HEK293 (cell line): ENCODE data around the gene QPCTL.
A peak's percentile ranks its signal among the peaks of the same experiment; 100 is the strongest.

Experiments
- CTCF ChIA-PET: fragments of 350-600 bp; formaldehyde crosslinking; extraction: SDS; loops from one replicate; lab custom pipeline; 2021; ENCODE audit warnings: antibody characterized with exemption; lab: Yijun Ruan, JAX
- POLR2A ChIA-PET: fragments of 300-600 bp; formaldehyde crosslinking; extraction: SDS; loops from one replicate; lab custom pipeline; 2020; ENCODE audit warnings: antibody characterized with exemption, inconsistent platforms; lab: Yijun Ruan, JAX
- H3K27ac ChIP-seq: fragments of 200-500 bp; sonication (Bioruptor generic); 2 replicates; pipeline ENCODE4 v1.5.1; 2014; ENCODE audit warnings: low read depth, low read length, control low read depth, inconsistent platforms; ENCODE audit errors: extremely low read depth
- H3K36me3 ChIP-seq, 2 experiments: fragments of 200-500 bp in 1 of 2; sonication (Bioruptor generic) in 1 of 2; 1 replicate in 1 of 2; 2 replicates in 1 of 2; pipeline ENCODE4 v1.5.1; 2014 to 2017; ENCODE audit warnings: inconsistent platforms in 2 of 2, low read length in 2 of 2; ENCODE audit not compliant: control insufficient read depth in 2 of 2, insufficient read depth in 1 of 2
- H3K4me1 ChIP-seq: fragments of 200-500 bp; sonication (Bioruptor generic); 2 replicates; pipeline ENCODE4 v1.5.1; 2014; ENCODE audit warnings: mild to moderate bottlenecking, low read length, inconsistent platforms; ENCODE audit not compliant: control insufficient read depth, insufficient read depth
- H3K4me3 ChIP-seq: 2 replicates; pipeline ENCODE4 v1.5.1; 2011; ENCODE audit warnings: low read depth, mild to moderate bottlenecking, control low read depth, low read length, moderate library complexity
- H3K9me3 ChIP-seq: fragments of 200-500 bp; sonication (Bioruptor generic); 2 replicates; pipeline ENCODE4 v1.5.1; 2014; ENCODE audit warnings: low read depth, low read length, inconsistent platforms; ENCODE audit not compliant: control insufficient read depth, insufficient read depth
- BCL11A ChIP-seq: fragments of 450-650 bp; formaldehyde crosslinking; IDR thresholded peaks from 2 replicates; pipeline ENCODE4 v1.5.1; 2016; ENCODE audit warnings: low read depth, missing biosample characterization, missing genetic modification characterization
- GLIS1 ChIP-seq: fragments of 450-650 bp; formaldehyde crosslinking; IDR thresholded peaks from 2 replicates; pipeline ENCODE4 v1.5.1; 2016; ENCODE audit warnings: missing biosample characterization, missing genetic modification characterization
- GLIS2 ChIP-seq: fragments of 450-650 bp; formaldehyde crosslinking; IDR thresholded peaks from 2 replicates; pipeline ENCODE4 v1.5.1; 2016; ENCODE audit warnings: missing biosample characterization, missing genetic modification characterization
- KLF9 ChIP-seq: fragments of 450-650 bp; formaldehyde crosslinking; IDR thresholded peaks from 2 replicates; pipeline ENCODE4 v1.5.1; 2016; ENCODE audit warnings: missing biosample characterization, missing genetic modification characterization, low read depth
- SCRT2 ChIP-seq: fragments of 450-650 bp; formaldehyde crosslinking; IDR thresholded peaks from 2 replicates; pipeline ENCODE4 v1.5.1; 2016; ENCODE audit warnings: missing biosample characterization, missing genetic modification characterization
- SP2 ChIP-seq: fragments of 450-650 bp; formaldehyde crosslinking; IDR thresholded peaks from 2 replicates; pipeline ENCODE4 v1.5.1; 2016; ENCODE audit warnings: missing biosample characterization, missing genetic modification characterization
- SP3 ChIP-seq: fragments of 450-650 bp; formaldehyde crosslinking; IDR thresholded peaks from 2 replicates; pipeline ENCODE4 v1.5.1; 2016; ENCODE audit warnings: missing biosample characterization, missing genetic modification characterization
- ZBTB21 ChIP-seq: fragments of 450-650 bp; formaldehyde crosslinking; IDR thresholded peaks from 2 replicates; pipeline ENCODE4 v1.5.1; 2017; ENCODE audit warnings: missing biosample characterization, missing genetic modification characterization
- ZEB2 ChIP-seq: fragments of 450-650 bp; formaldehyde crosslinking; IDR thresholded peaks from 2 replicates; pipeline ENCODE4 v1.5.1; 2016; ENCODE audit warnings: missing biosample characterization, missing genetic modification characterization
- ZFHX2 ChIP-seq: fragments of 450-650 bp; formaldehyde crosslinking; conservative IDR thresholded peaks from 2 replicates; pipeline ENCODE4 v1.5.1; 2016; ENCODE audit warnings: missing biosample characterization, missing genetic modification characterization
- ZNF302 ChIP-seq: fragments of 450-650 bp; formaldehyde crosslinking; IDR thresholded peaks from 2 replicates; pipeline ENCODE4 v1.5.1; 2016; ENCODE audit warnings: missing biosample characterization, missing genetic modification characterization, low read depth
- ZNF350 ChIP-seq: fragments of 450-650 bp; formaldehyde crosslinking; IDR thresholded peaks from 2 replicates; pipeline ENCODE4 v1.5.0; 2017; ENCODE audit warnings: missing biosample characterization, mild to moderate bottlenecking, missing genetic modification characterization
- ZNF391 ChIP-seq: fragments of 450-650 bp; formaldehyde crosslinking; IDR thresholded peaks from 2 replicates; pipeline ENCODE4 v1.5.1; 2016; ENCODE audit warnings: low read depth, missing biosample characterization, missing genetic modification characterization, borderline replicate concordance
- ZNF426 ChIP-seq: fragments of 450-650 bp; formaldehyde crosslinking; IDR thresholded peaks from 2 replicates; pipeline ENCODE4 v1.5.1; 2017; ENCODE audit warnings: missing biosample characterization, missing genetic modification characterization, mild to moderate bottlenecking, inconsistent platforms, moderate library complexity
- ZNF560 ChIP-seq: fragments of 450-650 bp; formaldehyde crosslinking; IDR thresholded peaks from 2 replicates; pipeline ENCODE4 v1.5.1; 2017; ENCODE audit warnings: missing biosample characterization, missing genetic modification characterization, borderline replicate concordance
- ZNF585B ChIP-seq: fragments of 450-650 bp; formaldehyde crosslinking; IDR thresholded peaks from 2 replicates; pipeline ENCODE4 v1.5.1; 2016; ENCODE audit warnings: missing biosample characterization, missing genetic modification characterization
- ZNF600 ChIP-seq: fragments of 450-650 bp; formaldehyde crosslinking; IDR thresholded peaks from 2 replicates; pipeline ENCODE4 v1.5.1; 2016; ENCODE audit warnings: missing biosample characterization, missing genetic modification characterization
- ZNF621 ChIP-seq: fragments of 450-650 bp; formaldehyde crosslinking; IDR thresholded peaks from 2 replicates; pipeline ENCODE4 v1.5.1; 2017; ENCODE audit warnings: missing biosample characterization, missing genetic modification characterization
- ZNF677 ChIP-seq: fragments of 450-650 bp; IDR thresholded peaks from 2 replicates; pipeline ENCODE4 v1.5.0; 2018; ENCODE audit warnings: missing biosample characterization, mild to moderate bottlenecking, missing genetic modification characterization, moderate library complexity
- ZNF76 ChIP-seq: fragments of 450-650 bp; formaldehyde crosslinking; IDR thresholded peaks from 2 replicates; pipeline ENCODE4; 2016; ENCODE audit warnings: low read depth, missing biosample characterization, missing genetic modification characterization, borderline replicate concordance
- ZXDB ChIP-seq: fragments of 450-650 bp; formaldehyde crosslinking; IDR thresholded peaks from 2 replicates; pipeline ENCODE4 v1.5.1; 2016; ENCODE audit warnings: missing biosample characterization, missing genetic modification characterization
- TF ChIP-seq, protein P1 (sequence below): fragments of 450-650 bp; formaldehyde crosslinking; IDR thresholded peaks from 2 replicates; pipeline ENCODE4 v1.5.1; 2016; ENCODE audit warnings: missing biosample characterization, missing genetic modification characterization
- TF ChIP-seq, protein P2 (sequence below): fragments of 450-650 bp; formaldehyde crosslinking; IDR thresholded peaks from 2 replicates; pipeline ENCODE4 v1.5.1; 2017; ENCODE audit warnings: missing biosample characterization, missing genetic modification characterization
- TF ChIP-seq, protein P3 (sequence below): fragments of 450-650 bp; formaldehyde crosslinking; IDR thresholded peaks from 2 replicates; pipeline ENCODE4 v1.5.1; 2016; ENCODE audit warnings: missing biosample characterization, missing genetic modification characterization
- TF ChIP-seq, protein P4 (sequence below): fragments of 450-650 bp; formaldehyde crosslinking; IDR thresholded peaks from 2 replicates; pipeline ENCODE4 v1.5.1; 2016; ENCODE audit warnings: missing biosample characterization, missing genetic modification characterization
- TF ChIP-seq, protein P5 (sequence below): fragments of 450-650 bp; formaldehyde crosslinking; IDR thresholded peaks from 2 replicates; pipeline ENCODE4 v1.5.1; 2017; ENCODE audit warnings: missing biosample characterization, missing genetic modification characterization
- TF ChIP-seq, protein P6 (sequence below): fragments of 450-650 bp; formaldehyde crosslinking; IDR thresholded peaks from 2 replicates; pipeline ENCODE4 v1.5.1; 2016; ENCODE audit warnings: missing biosample characterization, missing genetic modification characterization

The QPCTL gene

DNA sequence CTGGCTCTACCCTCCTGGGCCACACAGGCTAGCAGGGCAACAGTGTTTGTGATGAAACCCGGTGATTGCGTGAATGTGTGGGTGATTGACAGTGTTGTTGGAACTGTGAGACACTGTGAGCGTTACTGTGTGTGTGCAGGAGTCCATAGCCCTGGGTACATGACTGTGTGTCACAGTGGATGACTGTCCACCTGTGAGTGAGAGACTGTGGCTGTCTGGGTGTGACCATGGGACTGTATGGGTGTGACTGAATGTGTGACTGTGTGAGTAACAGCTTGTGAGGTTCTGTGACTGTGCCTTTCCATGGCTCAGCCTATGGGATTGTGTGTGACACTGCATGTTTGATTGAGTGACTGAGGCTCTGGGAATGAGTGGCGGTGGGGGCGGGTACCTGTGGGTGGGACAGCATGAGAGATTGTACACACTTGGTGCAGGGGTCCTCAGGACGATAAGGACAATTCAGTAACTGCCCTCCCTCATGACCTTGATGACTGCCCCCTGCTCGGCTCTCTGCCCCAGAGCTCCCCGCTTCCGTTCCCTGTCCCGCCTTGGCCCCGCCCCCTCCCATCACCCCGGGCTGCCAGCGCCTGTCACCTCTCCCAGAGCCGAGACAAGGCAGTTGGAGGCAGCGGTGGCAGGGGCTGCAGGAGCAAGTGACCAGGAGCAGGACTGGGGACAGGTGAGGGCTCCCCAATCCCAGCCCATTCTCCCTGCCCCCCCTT is 24.7 kb upstream of the QPCTL start, which contains the start of gene GIPR:
TSS of gene GIPR (plus strand) at position 602 of the 722 bp plus-strand sequence. CDS start 1,300 bp downstream, outside the sequence.
- ChIA-PET POLR2A (interaction anchor here (0.7 to 3.1 kb wide), 4 partner anchors 14 to 83 kb away, joined by 3 to 8 read pairs (median 4); partner anchors contain the start of genes QPCTL and SNRPD2), CTCF (interaction anchor here (0.6 to 4.8 kb wide), 5 partner anchors 10 to 201 kb away, joined by 3 to 31 read pairs (median 4); no protein-coding TSS in a partner anchor)
- Histone ChIP-seq H3K27ac (no peak within 1 kb of the TSS; the same call in 1 of the 2 replicates), H3K4me1 (peaks cover 10% of the 10 kb centered on the region), H3K9me3 (no peaks in the 10 kb centered on the region), H3K36me3 (no peaks in the 10 kb centered on the region; a peak in 1 of 3 replicates), H3K4me3 (peak within 1 kb of the TSS; percentile 48)
- TF ChIP-seq ZXDB (0 out of 2 replicates have a peak, but pooled peaks have one; percentile 15), ZBTB21 (no peak), ZEB2 (tag by site-specific recombination) (0 out of 2 replicates have a peak, but pooled peaks have one; percentile 11), ZNF677 (tag by site-specific recombination) (no peak), ZNF302 (no peak), SP2 (tag by site-specific recombination) (peak; percentile 72), KLF9 (peak; percentile 70), ZNF585B (no peak), ZNF391 (tag by site-specific recombination) (no peak), ZNF621 (tag by site-specific recombination) (no peak), ZNF76 (tag by site-specific recombination) (peak; percentile 45), GLIS1 (tag by site-specific recombination) (peak; percentile 41; the same call in 1 of the 2 replicates), ZNF350 (tag by site-specific recombination) (no peak), SCRT2 (tag by site-specific recombination) (0 out of 2 replicates have a peak, but pooled peaks have one; percentile 28), SP3 (tag by site-specific recombination) (peak; percentile 71), ZNF600 (peak; percentile 22; the same call in 1 of the 2 replicates), ZFHX2 (tag by site-specific recombination) (peak; percentile 36; the same call in 1 of the 2 replicates), GLIS2 (tag by site-specific recombination) (no peak), ZNF426 (no peak), ZNF560 (tag by site-specific recombination) (no peak), BCL11A (tag by site-specific recombination) (0 out of 2 replicates have a peak, but pooled peaks have one; percentile 15)
- TF ChIP-seq, protein P1, sequence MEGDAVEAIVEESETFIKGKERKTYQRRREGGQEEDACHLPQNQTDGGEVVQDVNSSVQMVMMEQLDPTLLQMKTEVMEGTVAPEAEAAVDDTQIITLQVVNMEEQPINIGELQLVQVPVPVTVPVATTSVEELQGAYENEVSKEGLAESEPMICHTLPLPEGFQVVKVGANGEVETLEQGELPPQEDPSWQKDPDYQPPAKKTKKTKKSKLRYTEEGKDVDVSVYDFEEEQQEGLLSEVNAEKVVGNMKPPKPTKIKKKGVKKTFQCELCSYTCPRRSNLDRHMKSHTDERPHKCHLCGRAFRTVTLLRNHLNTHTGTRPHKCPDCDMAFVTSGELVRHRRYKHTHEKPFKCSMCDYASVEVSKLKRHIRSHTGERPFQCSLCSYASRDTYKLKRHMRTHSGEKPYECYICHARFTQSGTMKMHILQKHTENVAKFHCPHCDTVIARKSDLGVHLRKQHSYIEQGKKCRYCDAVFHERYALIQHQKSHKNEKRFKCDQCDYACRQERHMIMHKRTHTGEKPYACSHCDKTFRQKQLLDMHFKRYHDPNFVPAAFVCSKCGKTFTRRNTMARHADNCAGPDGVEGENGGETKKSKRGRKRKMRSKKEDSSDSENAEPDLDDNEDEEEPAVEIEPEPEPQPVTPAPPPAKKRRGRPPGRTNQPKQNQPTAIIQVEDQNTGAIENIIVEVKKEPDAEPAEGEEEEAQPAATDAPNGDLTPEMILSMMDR (tag by site-specific recombination): no peak
- TF ChIP-seq, protein P2, sequence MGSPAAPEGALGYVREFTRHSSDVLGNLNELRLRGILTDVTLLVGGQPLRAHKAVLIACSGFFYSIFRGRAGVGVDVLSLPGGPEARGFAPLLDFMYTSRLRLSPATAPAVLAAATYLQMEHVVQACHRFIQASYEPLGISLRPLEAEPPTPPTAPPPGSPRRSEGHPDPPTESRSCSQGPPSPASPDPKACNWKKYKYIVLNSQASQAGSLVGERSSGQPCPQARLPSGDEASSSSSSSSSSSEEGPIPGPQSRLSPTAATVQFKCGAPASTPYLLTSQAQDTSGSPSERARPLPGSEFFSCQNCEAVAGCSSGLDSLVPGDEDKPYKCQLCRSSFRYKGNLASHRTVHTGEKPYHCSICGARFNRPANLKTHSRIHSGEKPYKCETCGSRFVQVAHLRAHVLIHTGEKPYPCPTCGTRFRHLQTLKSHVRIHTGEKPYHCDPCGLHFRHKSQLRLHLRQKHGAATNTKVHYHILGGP (tag by site-specific recombination): no peak
- TF ChIP-seq, protein P3, sequence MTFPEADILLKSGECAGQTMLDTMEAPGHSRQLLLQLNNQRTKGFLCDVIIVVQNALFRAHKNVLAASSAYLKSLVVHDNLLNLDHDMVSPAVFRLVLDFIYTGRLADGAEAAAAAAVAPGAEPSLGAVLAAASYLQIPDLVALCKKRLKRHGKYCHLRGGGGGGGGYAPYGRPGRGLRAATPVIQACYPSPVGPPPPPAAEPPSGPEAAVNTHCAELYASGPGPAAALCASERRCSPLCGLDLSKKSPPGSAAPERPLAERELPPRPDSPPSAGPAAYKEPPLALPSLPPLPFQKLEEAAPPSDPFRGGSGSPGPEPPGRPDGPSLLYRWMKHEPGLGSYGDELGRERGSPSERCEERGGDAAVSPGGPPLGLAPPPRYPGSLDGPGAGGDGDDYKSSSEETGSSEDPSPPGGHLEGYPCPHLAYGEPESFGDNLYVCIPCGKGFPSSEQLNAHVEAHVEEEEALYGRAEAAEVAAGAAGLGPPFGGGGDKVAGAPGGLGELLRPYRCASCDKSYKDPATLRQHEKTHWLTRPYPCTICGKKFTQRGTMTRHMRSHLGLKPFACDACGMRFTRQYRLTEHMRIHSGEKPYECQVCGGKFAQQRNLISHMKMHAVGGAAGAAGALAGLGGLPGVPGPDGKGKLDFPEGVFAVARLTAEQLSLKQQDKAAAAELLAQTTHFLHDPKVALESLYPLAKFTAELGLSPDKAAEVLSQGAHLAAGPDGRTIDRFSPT: peak; percentile 76; the same call in 1 of the 2 replicates
- TF ChIP-seq, protein P4, sequence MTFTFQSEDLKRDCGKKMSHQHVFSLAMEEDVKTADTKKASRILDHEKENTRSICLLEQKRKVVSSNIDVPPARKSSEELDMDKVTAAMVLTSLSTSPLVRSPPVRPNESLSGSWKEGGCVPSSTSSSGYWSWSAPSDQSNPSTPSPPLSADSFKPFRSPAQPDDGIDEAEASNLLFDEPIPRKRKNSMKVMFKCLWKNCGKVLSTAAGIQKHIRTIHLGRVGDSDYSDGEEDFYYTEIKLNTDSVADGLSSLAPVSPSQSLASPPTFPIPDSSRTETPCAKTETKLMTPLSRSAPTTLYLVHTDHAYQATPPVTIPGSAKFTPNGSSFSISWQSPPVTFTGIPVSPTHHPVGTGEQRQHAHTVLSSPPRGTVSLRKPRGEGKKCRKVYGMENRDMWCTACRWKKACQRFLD (tag by site-specific recombination): no peak
- TF ChIP-seq, protein P5, sequence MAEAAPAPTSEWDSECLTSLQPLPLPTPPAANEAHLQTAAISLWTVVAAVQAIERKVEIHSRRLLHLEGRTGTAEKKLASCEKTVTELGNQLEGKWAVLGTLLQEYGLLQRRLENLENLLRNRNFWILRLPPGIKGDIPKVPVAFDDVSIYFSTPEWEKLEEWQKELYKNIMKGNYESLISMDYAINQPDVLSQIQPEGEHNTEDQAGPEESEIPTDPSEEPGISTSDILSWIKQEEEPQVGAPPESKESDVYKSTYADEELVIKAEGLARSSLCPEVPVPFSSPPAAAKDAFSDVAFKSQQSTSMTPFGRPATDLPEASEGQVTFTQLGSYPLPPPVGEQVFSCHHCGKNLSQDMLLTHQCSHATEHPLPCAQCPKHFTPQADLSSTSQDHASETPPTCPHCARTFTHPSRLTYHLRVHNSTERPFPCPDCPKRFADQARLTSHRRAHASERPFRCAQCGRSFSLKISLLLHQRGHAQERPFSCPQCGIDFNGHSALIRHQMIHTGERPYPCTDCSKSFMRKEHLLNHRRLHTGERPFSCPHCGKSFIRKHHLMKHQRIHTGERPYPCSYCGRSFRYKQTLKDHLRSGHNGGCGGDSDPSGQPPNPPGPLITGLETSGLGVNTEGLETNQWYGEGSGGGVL (tag by site-specific recombination): no peak
- TF ChIP-seq, protein P6, sequence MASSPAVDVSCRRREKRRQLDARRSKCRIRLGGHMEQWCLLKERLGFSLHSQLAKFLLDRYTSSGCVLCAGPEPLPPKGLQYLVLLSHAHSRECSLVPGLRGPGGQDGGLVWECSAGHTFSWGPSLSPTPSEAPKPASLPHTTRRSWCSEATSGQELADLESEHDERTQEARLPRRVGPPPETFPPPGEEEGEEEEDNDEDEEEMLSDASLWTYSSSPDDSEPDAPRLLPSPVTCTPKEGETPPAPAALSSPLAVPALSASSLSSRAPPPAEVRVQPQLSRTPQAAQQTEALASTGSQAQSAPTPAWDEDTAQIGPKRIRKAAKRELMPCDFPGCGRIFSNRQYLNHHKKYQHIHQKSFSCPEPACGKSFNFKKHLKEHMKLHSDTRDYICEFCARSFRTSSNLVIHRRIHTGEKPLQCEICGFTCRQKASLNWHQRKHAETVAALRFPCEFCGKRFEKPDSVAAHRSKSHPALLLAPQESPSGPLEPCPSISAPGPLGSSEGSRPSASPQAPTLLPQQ (tag by site-specific recombination): 0 out of 2 replicates have a peak, but pooled peaks have one; percentile 19
